NCI-H2227 (cell line): Measurements from ENCODE around the gene MBNL1.
"Not testable (repeated sequence)": the region's sequence is repeated elsewhere in the genome, so short reads cannot be mapped to it uniquely, and the experiment has no call there.

Experiments
- DNase-seq: peaks from one replicate; lab custom pipeline; 2025; ENCODE audit not compliant: unreplicated experiment; lab: John Stamatoyannopoulos, UW

Gene MBNL1

DNA sequence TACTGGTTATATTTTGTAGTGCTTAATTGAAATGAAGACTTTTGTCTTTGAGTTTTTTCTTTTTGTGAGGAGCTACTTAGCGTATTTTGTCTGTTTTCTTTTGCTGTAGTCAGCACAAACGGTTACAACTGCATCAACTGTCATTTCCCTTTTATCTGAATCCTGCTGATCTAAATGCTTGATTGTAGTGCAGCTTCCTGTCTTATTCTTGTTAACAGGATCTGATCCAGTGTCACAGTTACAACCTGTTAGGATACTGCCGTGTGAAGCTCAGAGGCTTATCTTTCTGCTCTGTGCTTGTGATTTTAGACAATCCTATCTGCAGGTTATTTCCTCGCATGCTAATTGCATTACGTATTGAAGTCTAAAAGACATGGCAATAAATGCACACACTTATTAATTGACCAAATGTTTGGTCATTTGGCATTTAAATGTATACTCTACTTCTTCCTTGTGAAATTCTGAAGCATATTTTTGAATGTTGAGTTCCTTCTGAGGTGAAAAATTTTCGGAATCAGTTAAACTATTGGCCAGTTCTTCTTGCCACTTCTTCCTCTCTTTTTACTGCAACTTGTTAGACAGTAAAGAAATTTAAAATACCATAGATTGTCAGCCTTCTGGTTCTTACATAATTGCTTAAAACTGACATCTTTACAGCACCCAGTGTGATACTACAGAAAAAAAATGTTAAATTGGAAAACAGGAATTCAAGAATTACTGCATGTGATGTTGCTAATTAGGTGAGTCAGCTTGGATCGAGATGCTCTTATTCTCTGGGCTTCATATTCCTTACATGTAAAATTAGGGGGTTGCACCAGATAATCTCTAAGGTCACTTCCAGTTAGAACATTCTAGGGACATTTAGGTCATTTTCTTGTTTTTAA, 168.2 kb downstream of the MBNL1 start:
- DNase-seq, result no peak

DNA sequence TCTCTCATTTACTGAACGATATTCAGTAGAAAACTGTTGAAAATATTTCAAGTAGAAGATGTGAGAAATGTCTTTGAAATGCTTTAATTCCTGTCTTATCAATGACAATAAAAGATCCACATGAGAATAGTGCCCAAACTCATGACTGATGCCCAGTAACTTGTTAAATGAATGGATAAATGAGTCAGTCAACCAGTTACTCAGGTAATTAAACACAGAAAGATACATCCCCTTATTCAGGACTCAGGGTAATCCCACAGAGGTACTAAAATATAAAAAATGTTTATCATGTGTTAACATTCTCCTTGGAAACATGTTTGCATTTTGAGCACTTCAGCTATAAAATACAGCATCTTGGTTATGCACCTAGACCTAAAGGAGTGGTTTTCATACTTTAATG, 169.5 kb downstream of the MBNL1 start:
- DNase-seq, result no peak

DNA sequence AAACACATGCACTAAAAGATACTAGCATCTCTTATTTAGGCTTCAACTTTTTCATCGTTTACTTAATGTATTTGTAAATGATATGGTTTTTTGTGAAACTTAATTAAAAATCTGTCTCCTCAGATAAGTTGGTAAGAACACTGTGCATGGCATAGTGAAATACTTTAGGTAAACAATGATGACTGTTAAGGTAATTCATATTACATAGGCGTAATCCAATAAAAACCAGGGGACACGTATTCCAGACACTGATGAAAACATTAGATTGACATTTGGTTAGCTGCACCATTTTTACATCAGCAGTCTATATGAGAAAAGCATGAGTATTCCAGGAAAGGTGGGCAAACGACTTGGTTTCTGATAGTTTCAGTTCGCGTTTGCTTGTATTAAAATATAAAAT, 170.0 kb downstream of the MBNL1 start:
- DNase-seq, result no peak

DNA sequence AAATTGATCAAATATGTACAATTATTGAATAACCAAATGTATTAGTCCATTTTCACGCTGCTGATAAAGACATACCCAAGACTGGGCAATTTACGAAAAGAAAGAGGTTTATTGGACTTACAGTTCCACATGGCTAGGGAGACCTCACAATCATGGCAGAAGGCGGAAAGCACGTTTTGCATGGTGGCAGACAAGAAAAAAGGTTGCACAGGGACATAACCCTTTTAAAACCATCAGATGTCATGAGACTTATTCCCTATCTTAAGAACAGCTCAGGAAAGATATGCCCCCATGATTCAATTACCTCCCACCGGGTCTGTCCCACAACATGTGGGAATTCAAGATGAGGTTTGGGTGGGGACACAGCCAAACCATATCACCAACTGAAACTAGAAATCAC, 171.5 kb downstream of the MBNL1 start:
- not testable (repeated sequence) for DNase-seq

DNA sequence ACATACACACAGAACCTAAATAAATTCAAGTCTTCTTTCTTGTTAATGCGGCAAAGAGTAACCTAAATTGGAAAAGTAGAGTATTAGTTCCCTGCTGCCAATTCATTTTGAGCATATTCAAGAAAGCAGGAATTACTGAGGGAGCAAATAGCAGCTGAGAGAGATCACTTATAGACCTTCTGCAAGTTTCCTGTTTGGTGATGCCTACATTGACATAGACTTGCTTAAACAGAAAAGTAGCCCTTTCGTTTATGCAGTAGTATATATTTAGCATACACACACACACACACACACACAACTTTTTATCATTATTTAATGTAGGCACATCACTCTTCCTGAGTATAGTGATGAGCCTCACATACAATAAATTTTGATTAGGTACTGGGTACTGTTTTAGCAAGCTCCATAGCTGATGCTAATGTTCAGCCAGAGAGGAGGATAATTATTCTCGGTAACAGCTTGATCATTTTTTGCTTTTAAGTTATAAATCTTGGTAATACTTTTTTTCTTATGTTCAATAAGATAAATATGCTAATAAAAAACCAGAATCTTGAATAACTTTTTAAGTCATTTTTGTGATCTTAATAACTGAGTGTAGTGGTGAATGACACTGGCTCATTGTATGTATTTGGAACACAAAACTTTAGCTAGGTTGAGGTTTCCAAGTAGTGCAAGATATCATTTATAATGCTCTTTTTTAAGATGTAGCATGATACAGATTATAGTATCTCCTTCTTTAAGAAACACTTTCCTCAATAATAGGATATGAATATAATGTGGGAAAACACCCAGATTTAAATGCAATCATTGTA, 174.7 kb downstream of the MBNL1 start:
- no peak for DNase-seq

DNA sequence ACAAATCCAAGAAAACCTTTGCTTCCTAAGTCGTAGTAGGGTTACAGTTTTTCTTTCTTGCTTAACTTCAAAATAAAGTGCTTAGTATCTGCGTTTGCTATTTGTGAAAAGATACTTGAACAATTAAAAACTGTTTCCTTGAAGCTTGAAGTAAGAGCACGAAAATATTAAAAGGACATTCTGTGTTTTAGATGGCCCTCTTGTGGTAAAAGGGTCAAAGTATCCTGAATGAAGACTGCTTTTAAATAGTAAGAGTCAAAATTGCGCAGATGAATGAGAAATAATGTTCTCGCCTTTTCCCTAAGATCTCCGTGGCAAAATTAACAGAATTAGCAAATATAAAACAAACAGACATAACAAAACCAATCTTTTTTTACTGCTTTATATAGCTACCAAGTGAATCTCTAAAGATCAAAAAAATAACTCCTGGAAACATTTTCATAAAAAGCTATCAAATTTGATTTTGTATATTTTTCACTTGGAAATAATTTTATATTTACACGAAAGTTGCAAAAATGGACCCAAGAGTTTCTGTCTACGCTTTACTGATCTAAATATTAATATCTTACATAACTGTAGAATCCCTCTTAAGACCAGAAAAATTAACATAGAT, 175.4 kb downstream of the MBNL1 start:
- DNase-seq, result peak; percentile 19

DNA sequence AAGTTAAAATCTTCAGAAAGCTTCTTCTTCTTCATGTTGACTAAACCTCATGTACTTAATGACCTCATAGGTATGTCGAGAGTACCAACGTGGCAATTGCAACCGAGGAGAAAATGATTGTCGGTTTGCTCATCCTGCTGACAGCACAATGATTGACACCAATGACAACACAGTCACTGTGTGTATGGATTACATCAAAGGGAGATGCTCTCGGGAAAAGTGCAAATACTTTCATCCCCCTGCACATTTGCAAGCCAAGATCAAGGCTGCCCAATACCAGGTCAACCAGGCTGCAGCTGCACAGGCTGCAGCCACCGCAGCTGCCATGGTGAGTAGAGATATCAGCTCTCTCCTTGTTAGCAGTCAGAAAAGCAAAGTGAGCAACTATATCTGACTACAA, 176.5 kb downstream of the MBNL1 start:
- no peak for DNase-seq

DNA sequence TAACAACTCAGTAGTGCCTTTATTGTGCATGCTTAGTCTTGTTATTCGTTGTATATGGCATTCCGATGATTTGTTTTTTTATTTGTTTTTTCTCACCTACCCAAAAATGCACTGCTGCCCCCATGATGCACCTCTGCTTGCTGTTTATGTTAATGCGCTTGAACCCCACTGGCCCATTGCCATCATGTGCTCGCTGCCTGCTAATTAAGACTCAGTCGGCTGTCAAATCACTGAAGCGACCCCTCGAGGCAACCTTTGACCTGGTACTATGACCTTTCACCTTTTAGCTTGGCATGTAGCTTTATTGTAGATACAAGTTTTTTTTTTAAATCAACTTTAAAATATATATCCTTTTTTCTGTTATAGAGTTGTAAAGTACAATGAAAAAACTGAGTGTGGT, 177.8 kb downstream of the MBNL1 start:
- no peak for DNase-seq

DNA sequence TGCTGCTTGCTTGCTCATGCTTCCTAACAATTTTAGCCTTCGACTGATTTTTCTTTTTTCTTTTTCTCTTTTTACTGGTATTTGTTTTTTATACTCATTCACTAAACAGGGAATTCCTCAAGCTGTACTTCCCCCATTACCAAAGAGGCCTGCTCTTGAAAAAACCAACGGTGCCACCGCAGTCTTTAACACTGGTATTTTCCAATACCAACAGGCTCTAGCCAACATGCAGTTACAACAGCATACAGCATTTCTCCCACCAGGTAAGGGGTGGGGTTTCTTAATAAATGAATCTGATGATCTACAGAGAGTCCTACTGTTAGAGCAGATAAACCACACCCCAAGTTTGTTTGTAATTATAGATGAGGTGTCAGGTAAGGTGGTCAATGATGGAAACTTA, 178.8 kb downstream of the MBNL1 start:
- DNase-seq, result no peak

DNA sequence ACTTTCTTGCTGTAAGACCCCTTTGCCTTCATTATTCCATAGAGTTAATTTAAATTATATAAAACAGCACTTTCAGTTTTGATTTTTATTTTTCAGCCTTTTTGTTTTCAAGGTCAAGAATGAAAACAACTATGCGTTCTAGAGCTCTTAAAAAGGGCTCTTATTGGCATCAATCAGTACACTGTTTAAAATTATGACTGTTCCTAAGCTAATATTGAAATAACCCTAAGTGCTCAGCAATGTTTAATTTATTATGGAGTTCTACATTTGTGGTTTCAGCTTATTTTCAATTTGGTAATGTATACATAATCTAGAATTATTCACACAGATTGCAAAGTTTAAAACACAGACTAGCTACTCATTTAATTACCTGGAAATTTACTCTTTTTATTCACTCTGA, 179.4 kb downstream of the MBNL1 start:
- DNase-seq, result no peak

DNA sequence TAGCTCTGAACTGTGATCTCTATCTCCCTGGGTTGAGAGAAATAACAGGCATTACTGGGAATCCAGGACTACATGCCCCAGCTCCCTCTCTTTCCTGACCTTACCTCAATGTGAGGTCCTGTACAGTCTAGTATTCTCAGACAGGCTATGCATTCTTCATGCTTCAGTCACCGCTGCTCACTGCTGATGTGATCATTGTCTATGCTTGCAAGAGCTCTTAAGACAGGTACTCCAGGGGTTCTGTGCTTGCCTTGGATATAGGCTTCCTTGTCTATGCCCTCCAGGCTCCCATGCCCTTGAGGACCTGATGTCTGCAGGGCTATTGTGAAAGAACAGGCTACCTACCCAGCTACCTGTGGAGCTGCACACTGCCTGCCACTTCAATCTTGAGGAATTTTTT, 183.6 kb downstream of the MBNL1 start:
- no peak for DNase-seq

DNA sequence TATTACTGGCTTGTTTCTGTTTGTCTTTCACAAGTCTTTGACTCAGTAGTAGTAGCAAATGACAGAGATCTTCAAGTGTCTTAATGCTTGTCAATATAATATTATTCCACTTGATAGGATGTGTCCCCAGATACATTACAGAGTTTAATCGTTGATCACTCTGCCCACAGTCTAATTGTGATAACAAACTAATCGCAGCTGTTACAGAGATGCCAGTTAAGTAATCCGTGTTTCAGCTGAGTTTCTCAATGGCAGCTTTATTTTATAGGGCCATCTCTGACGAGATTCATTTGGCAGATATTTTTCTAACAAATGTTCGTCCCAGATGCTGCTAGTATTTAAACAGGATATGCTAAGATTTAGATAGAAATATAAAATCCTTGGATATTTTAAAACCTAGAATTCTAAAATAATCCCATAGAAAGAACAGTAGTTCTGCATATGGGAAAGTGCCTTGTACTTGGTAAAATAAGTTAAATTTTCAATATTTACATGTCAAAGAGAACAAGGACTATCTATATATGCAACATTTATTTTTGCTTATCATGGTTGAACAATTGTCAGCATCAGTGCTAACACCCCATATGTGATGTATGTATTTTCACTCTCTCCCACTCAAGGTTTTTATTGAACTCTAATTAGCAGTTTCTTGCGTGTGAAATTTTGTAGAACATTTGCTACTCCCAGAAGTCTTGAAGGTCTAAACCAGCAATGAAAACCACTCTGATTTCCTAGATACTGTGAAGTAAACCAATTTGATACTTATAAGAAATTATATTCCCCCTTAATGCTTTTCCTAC, 185.5 kb downstream of the MBNL1 start:
- DNase-seq, result no peak

DNA sequence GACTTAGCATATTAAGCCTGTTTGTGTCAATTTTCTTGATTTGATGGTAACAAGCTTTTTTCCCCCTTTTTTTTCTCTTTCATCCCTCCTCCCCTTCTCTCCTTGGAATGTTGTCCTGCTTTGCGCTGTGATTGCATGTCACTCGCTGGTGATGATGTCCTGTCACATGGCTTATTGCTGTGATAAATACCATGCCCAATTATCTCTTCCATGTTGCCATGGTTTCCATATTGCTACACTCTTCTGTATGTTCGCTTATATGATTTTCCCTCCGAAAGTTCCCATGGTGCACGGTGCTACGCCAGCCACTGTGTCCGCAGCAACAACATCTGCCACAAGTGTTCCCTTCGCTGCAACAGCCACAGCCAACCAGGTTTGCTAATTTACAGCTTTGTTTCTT, 187.3 kb downstream of the MBNL1 start:
- DNase-seq, result no peak

DNA sequence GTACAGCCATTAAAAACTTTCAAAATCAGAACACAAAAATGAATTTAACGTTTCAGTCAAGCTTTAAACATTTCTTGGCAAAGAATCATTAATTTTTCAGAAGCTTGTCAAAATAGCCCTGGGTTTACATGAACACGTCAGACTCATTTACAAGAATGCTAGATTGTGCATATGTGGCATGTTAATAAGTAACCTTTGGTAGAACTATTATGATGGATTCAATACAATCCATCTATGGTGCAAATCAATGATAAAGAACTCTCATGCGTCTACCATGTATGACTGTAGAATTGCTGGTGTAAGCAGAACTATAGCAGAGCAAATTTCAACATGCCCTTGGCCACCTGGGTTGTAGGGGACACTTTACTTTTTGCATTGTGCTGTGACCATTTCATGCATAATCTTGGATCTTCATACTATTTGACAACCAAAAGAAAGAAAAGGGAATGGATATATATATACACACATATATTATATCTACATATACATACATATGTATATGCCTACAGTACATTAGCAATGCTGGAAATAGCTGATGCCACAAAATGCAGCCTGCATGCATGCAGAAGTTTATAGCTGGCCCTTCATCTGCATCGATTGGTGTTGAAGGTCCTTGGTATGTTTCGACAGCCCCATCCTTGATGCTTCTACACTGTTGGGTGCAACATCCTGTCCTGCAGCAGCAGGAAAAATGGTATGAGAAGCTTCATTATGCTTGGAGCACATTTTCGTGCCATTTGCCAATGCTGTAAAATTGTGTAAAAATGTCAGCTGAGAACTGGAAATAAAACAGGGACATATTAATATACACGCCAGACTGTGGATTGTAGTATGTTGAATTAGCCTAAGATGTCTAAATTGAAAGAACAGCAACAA, 189.0 kb downstream of the MBNL1 start:
- DNase-seq, result no peak

DNA sequence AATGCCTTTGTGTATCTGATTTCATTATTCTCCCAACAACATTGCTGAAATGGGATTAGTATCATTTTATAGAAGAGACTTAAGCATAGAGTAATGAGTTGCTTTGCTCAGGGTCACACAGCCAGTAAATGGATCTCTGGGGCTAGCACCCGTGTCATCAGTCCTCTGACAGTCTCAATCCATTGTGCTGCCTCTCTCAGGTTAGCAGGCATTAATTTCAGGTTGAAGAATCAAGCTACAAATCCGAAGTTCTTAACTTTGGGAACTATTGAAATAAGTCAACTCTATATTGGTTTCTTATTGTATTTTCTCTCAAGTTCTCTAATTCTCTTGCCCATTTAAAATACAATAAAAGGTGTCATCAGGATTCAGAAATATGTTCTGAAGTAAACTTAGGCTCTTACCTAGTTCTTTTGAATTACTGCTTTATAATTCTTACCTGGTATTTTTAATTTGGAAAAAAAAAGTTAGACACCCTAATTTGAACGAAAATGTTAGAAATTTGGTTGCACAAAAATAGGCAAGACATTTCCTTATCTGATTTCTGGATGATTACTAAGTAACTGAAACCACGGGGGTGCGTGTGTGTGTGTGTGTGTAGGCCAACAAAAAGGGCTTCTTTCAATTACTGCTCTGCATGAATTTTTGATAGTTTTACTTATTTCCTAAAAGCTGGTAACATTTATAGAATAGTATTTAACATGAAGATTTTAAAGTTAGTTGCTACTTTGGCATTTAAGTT, 189.8 kb downstream of the MBNL1 start:
- DNase-seq, result no peak

DNA sequence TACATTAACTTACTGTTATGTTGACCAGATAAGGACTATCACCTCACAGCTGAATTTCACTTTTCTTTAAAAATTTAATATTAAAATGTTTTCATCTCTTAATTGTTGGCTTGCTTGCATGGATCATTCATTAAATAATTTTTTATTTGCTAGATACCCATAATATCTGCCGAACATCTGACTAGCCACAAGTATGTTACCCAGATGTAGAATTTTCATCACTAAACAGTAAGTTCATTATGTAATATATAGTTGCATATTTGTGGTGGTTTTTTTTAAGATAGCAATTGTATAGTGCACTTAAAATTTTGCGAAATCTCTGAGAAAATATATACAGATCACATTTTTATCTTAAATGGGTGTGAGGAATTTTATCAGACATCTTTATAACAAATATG, 190.4 kb downstream of the MBNL1 start:
- DNase-seq, result no peak

DNA sequence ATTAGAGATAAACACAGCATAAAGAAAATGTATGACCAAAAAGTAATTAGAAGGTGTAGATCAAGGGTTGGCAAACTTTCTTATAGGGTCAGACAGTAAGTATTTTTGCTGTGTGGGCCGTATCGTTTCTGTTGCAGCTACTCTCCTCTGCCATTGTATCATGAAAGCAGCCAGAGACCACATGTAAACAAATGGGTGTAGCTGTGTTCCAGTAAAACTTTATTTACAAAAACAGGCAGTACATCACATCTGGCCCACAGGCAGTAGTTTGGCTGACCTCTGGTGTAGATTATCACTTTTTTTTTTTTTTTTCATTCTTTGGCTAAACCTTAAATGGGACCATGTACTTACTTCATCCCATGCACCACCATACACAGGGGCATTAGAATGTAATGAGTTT, 190.8 kb downstream of the MBNL1 start:
- no peak for DNase-seq

DNA sequence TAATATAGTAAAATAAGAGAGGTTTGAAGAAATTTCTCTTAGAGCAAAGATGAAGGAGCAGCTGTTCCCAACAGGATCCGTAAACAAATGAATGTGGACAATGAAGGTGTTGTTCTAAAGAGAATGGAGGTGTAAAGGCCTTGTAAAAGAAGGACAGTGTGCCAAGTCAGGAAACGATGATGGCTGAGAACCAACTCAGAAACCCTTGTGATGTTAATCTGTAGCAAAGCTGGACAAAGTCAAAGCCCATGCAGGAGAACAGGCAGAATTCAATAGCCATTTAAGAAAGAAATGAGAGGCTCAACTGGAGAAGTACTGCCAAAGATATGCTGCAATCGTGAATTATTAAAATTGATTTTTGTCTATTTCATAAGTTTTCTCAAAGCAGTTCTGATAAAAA, 192.2 kb downstream of the MBNL1 start:
- DNase-seq, result no peak

DNA sequence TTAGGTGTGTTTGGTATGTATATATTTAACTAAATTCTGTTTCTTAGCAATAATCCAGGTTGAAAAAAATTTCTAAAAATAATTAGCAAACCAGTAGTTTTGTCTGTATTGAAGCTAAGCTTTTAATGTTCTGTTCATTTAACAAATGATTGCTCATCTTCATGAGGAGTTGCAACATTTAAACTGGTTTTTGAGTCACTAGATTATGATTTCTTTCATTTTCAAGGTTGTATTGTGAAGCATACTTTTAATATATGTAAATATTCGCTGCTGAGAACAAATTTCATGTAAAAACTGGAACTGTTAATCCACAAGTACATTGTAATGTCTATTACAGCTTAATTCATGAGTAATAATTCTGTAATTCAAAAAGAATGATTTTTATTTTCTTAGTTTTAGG, 192.7 kb downstream of the MBNL1 start:
- no peak for DNase-seq
